NOMO-1 treated with dmso at 0.1 percent for 144 hours (cell line): Measurements from ENCODE around the gene MSN.
"Not testable (repeated sequence)": the region's sequence is repeated elsewhere in the genome, so short reads cannot be mapped to it uniquely, and the experiment has no call there.

ENCODE experiments used
- DNase-seq: peaks from one replicate; lab custom pipeline; 2025; ENCODE audit not compliant: unreplicated experiment; lab: John Stamatoyannopoulos, UW

Gene MSN

DNA sequence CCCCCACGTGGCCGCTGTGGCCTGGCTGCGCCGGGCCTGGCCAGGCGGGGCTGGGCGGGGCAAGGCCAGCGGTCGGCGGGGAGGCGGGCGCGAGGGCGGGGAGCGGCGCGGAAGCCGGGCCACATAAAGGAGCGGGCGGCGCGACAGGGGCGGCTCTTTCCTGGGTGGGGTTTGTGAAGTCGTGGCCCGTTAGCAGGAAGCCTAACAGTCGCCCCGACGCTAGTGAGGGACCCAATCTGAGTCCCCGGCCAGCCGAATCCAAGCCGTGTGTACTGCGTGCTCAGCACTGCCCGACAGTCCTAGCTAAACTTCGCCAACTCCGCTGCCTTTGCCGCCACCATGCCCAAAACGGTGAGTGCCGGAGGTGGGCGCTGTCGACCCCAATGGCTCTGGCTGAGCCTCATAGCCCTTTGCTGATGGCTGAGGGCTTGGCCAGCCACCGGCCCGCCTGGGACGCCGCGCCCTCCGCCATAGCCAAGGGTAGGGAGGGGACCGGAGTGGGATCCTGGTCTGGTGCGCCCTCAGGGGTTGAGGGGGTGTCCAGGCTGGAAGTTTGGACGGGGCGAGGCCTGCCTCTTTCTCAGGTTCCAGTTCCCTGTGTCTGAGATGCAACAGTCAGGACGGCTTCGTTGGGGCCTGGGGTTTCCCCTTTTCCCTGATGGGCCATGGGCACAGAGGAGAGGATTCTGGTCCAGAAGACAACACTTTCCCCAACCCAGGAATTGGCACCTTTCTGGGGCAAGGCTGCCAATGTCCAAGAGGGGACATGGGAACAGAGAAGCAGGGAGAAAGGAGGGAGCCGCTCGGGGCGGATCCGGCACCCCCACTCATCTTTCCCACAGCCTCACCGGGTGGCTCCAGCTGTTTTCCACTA lies at the start of gene MSN:
MSN (plus strand) TSS at position 152 of the 874 bp plus-strand sequence; CDS start at position 340, 188 bp downstream.
- DNase-seq, result peak; percentile 56

- DNase-seq, result not testable (repeated sequence)
Measured at GRCh38 chrX:65620096-65620705, 47.3 kb upstream of the MSN start.

GRCh38 chrX:65630771-65631170 lies 36.7 kb upstream of the MSN start:
- DNase-seq, result no peak

GRCh38 chrX:65633826-65634225 lies 33.6 kb upstream of the MSN start:
- DNase-seq, result no peak

DNA sequence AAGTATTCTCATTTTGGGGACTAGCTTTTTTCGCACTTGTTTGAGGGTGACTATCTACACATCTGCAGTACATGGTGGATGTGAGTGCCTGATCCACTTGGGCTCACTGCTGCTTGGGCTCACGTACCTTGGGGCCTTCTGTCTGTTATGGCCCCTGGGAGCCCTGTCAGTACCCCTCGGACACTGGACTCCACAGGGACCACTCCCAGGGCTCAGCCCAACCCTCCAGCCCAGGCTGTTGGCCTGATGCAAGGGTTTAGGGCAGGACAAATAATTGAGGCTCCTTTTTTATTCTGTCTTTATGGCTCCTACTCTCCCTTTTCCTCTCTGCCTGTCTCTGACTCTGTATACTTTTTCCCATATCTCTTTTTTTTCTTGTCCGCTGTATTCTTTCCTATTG lies 32.7 kb upstream of the MSN start:
- no peak for DNase-seq

- no peak for DNase-seq
Measured at GRCh38 chrX:65635378-65635777, 32.1 kb upstream of the MSN start.

DNA sequence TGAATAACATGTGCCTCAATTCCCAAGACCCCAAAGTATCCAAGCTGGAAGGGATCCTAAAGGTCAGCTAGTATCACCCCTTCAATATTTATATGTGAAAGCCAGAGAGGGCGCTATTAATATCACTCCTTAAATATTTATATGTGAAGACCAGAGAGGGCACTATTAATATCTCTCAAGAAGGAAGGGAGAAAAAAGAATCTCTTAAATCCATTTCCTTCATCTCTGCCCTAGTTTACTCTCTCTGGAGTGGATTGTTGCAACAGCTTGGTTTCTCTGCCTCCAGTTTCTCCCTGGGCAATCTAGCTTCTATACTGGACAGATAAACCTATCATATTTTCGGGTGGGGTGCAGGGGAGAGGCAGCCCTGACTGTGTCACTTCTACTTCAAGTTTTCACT lies 31.6 kb upstream of the MSN start:
- no peak for DNase-seq

GRCh38 chrX:65636261-65636660 lies 31.2 kb upstream of the MSN start:
- DNase-seq, result not testable (repeated sequence)

- DNase-seq, result no peak
Measured at GRCh38 chrX:65637335-65637734, 30.1 kb upstream of the MSN start.

- no peak for DNase-seq
Measured at GRCh38 chrX:65642914-65643491, 24.5 kb upstream of the MSN start.

DNA sequence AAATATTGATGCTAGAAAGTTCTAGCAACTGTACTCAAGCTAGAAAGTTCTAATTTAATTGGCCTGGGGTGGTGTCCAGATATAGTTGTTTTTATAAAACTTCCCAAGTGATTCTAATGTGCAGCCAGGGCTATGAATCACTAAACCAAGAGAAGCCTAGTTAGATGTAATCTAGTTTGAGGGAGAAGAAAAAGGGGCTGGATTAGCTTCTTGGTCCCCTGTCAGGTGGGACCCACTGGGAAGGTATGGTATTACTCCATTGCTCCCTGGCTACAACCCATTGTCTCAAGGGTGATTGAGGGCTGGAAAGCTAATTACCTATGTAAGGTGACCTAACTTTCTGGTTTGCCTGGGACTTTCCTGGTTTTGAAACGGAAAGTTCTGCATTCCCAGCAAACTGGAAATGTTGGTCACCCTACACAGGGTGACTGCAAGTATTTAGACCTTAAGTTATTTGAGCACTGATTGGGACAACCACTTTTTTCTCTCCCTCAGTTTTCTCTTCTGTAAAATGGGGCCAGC lies 23.9 kb upstream of the MSN start:
- no peak for DNase-seq

- DNase-seq, result no peak
Measured at GRCh38 chrX:65644621-65645289, 22.7 kb upstream of the MSN start.

- no peak for DNase-seq
Measured at GRCh38 chrX:65647801-65648200, 19.7 kb upstream of the MSN start.

DNA sequence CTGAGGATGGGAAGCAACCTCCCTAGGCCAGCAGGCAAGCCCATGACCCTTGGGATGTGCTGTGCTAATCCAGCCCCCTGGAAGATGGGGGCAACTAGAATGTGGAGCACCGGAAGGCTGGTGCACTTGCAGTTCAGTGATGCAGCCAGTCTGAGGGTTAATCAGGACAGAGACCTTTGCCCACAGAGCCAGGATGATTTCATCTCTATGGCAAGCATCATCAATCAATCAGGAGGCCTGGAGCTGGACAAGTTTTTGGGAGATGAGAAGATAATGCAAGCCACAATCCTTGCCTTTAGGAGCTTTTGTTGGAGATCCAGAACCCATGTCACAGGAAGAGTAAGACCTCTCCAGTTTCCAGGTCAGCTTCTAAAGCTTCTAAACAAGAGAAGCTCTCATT lies 15.4 kb upstream of the MSN start:
- DNase-seq, result no peak

GRCh38 chrX:65657009-65657441 lies 10.4 kb upstream of the MSN start:
- DNase-seq, result not testable (repeated sequence)

DNA sequence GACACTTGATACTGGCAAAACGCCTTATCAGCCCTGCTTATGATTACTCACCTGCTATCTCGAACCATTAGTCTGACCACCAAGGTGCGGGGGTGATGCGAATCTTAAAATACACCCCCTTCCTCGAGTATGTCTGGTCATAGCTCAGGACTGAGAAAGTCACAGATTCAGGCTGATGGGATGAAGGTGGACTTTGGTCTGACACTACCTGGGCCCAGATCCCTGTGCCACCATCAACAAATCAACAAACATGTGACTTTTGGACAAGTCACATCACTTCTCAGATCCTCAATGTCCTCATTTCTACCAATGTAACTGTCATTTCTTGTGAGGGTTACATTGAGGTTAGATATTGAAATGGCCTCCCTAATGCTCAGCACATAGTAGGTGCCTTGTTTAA lies 9.8 kb upstream of the MSN start:
- DNase-seq, result no peak

DNA sequence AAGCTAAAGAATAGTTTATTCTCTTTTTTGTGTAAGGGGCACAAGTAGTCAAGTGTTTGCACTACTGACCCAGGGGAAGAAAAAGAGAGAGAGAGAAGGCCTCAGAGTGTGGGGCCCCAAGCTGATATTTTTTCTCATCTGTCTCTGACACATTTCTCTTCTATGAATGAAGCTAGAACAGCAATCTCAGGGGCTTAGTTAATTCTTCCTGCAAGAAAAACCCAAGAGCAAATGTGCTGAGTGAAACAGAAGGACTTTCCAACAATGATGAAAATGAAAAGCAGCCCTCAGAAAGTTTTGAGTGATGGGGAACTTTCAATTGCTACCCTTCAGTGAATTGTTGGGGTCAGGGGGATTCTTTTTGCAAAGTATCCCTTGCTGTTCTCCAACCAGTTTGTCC lies 9.2 kb upstream of the MSN start:
- no peak for DNase-seq

- DNase-seq, result no peak
Measured at GRCh38 chrX:65667157-65667502, 324 bp upstream of the MSN start.

GRCh38 chrX:65668377-65669310 lies 1.2 kb downstream of the MSN start:
- DNase-seq, result peak; percentile 81

- no peak for DNase-seq
Measured at GRCh38 chrX:65671286-65671685, 3.8 kb downstream of the MSN start.
